Tibial artery (tissue), 4 donors: ENCODE results near the gene HMCN2.

Experiments used
- DNase-seq, 2 donors: peaks; one replicate each; pipeline ENCODE4 v3.0.0-alpha.2; 2019
- H3K27ac ChIP-seq, 2 donors: fragments of 200-600 bp; sonication (generic) in 1 of 2; 1 replicate in 1 of 2; 2 replicates in 1 of 2; pipeline ENCODE4 v1.5.1; 2018 to 2019; ENCODE audit warnings: mild to moderate bottlenecking in 1 of 2
- H3K27me3 ChIP-seq, 2 donors: fragments of 200-600 bp; sonication (generic) in 1 of 2; one replicate each; pipeline versions ENCODE4 v1.5.1 to v1.6.0; 2016 to 2019
- H3K36me3 ChIP-seq, 3 donors: fragments of 200-600 bp; sonication (generic) in 2 of 3; one replicate each; pipeline ENCODE4 v1.5.1; 2016 to 2019; ENCODE audit warnings: mild to moderate bottlenecking in 2 of 3
- H3K4me1 ChIP-seq, 4 donors: fragments of 200-600 bp; sonication (generic) in 2 of 4; 1 replicate in 3 of 4; 2 replicates in 1 of 4; pipeline ENCODE4 v1.5.1; 2016 to 2019
- H3K4me3 ChIP-seq, 2 donors: fragments of 200-600 bp; sonication (generic) in 1 of 2; 1 replicate in 1 of 2; 2 replicates in 1 of 2; pipeline ENCODE4 v1.5.1; 2018 to 2019; ENCODE audit warnings: mild to moderate bottlenecking in 2 of 2
- H3K9me3 ChIP-seq, 3 donors: fragments of 200-600 bp; sonication (generic) in 1 of 3; one replicate each; pipeline ENCODE4 v1.5.1; 2016 to 2019
- CTCF ChIP-seq, 2 experiments: fragments of 200-600 bp in 1 of 2; fragments of 450-650 bp in 1 of 2; IDR thresholded peaks; one replicate each; pipeline ENCODE4 v1.5.1; 2017 to 2019; ENCODE audit warnings: antibody characterized with exemption in 2 of 2, mild to moderate bottlenecking in 1 of 2, moderate library complexity in 1 of 2
- intact Hi-C: fragments of 100-400 bp; cut with DNase I; formaldehyde crosslinking; loops from one replicate; pipeline ENCODE4 v1.15.0; 2023; ENCODE audit warnings: low total_unique reads

The HMCN2 gene

GRCh38 chr9:130443840-130444492, 178.4 kb downstream of the HMCN2 start:
- TF ChIP-seq CTCF (IDR thresholded peaks at IDR 0.05): no peak
- H3K9me3 ChIP-seq: peaks cover 5 to 11% (median 9%) of the 10 kb centered on the region in 3 donors
- no peaks in the 10 kb centered on the region for H3K27me3 ChIP-seq
- DNase-seq: peak in 1 of 2 donors; percentile 64
- H3K4me1 ChIP-seq: peaks cover 0 to 41% (median 33%) of the 10 kb centered on the region in 4 donors
- peak overlapping the region; percentile 73 to 79 for H3K27ac ChIP-seq
- intact Hi-C loops: no loop called here
- H3K36me3 ChIP-seq: no peaks in the 10 kb centered on the region
- peak overlapping the region; percentile 57 to 80 for H3K4me3 ChIP-seq

GRCh38 chr9:130444565-130445221, 179.1 kb downstream of the HMCN2 start, which contains the start of gene ASS1:
TSS of gene ASS1 (plus strand) at chr9:130444961. CDS start at chr9:130452229, 7,268 bp downstream.
- peak; percentile 55 to 87 for DNase-seq
- H3K4me3 ChIP-seq: peak within 1 kb of the TSS; percentile 57 to 80
- TF ChIP-seq CTCF (IDR thresholded peaks at IDR 0.05): no peak
- H3K4me1 ChIP-seq: peaks cover 0 to 41% (median 35%) of the 10 kb centered on the region in 4 donors
- H3K27me3 ChIP-seq: no peaks in the 10 kb centered on the region
- H3K36me3 ChIP-seq: no peaks in the 10 kb centered on the region
- intact Hi-C loops: no loop called here
- peaks cover 5 to 11% (median 9%) of the 10 kb centered on the region in 3 donors for H3K9me3 ChIP-seq
- peak within 1 kb of the TSS; percentile 73 to 79 for H3K27ac ChIP-seq

GRCh38 chr9:130445268-130445983, 179.9 kb downstream of the HMCN2 start:
- peaks cover 5 to 11% (median 9%) of the 10 kb centered on the region in 3 donors for H3K9me3 ChIP-seq
- peak in 1 of 2 experiments; percentile 9 for TF ChIP-seq CTCF (IDR thresholded peaks at IDR 0.05)
- H3K27ac ChIP-seq: peak overlapping the region; percentile 73 to 79
- H3K27me3 ChIP-seq: no peaks in the 10 kb centered on the region
- no peaks in the 10 kb centered on the region for H3K36me3 ChIP-seq
- peaks cover 0 to 47% (median 40%) of the 10 kb centered on the region in 4 donors for H3K4me1 ChIP-seq
- DNase-seq: peak; percentile 66 to 92
- H3K4me3 ChIP-seq: peak overlapping the region; percentile 57 to 80
- intact Hi-C loops: no loop called here

GRCh38 chr9:130446101-130446861, 180.7 kb downstream of the HMCN2 start:
- no peak for TF ChIP-seq CTCF (IDR thresholded peaks at IDR 0.05)
- peak; percentile 87 to 93 for DNase-seq
- peaks cover 0 to 56% (median 49%) of the 10 kb centered on the region in 4 donors for H3K4me1 ChIP-seq
- H3K36me3 ChIP-seq: no peaks in the 10 kb centered on the region
- no peaks in the 10 kb centered on the region for H3K27me3 ChIP-seq
- peaks cover 0 to 3% (median 3%) of the 10 kb centered on the region in 3 donors for H3K9me3 ChIP-seq
- H3K4me3 ChIP-seq: peak overlapping the region; percentile 57 to 80
- intact Hi-C loops: no loop called here
- H3K27ac ChIP-seq: peak overlapping the region; percentile 73 to 79

- Histone ChIP-seq H3K4me3 (no peak overlapping the region), H3K27ac (peak overlapping the region; percentile 73 to 79)
- no peak for DNase-seq
Observed at GRCh38 chr9:130447193-130447816, 181.7 kb downstream of the HMCN2 start.

More at GRCh38 chr9:130447193-130447816, 181.7 kb downstream of the HMCN2 start:
- intact Hi-C loops: no loop called here
- H3K27me3 ChIP-seq: no peaks in the 10 kb centered on the region
- no peaks in the 10 kb centered on the region for H3K36me3 ChIP-seq
- H3K9me3 ChIP-seq: no peaks in the 10 kb centered on the region
- TF ChIP-seq CTCF (IDR thresholded peaks at IDR 0.05): no peak
- peaks cover 0 to 66% (median 58%) of the 10 kb centered on the region in 4 donors for H3K4me1 ChIP-seq
